PC-9 (cell line): ENCODE measurements around the gene PPM1A. TPM values are rescaled to one million over a fixed set of nuclear protein-coding genes. Genes with fewer than 3 reads are reported as not detected.
A peak's percentile ranks its signal among the peaks of the same experiment; 100 is the strongest.

Experiments
- BruUV-seq: library from RNA; stranded (reverse); fragments of 400-500 nt; replicated peaks from 2 replicates; lab custom pipeline; 2021; lab: Mats Ljungman, UMichigan
- CTCF ChIA-PET: fragments of 300-600 bp; sonication (Branson Sonifier 250); formaldehyde crosslinking; loops from one replicate; lab custom pipeline; 2022; ENCODE audit warnings: antibody characterized with exemption; lab: Charles Lee
- POLR2A ChIA-PET: fragments of 300-600 bp; sonication (Branson Sonifier 250); formaldehyde crosslinking; loops from one replicate; lab custom pipeline; 2022; ENCODE audit warnings: antibody characterized with exemption; ENCODE audit not compliant: unreplicated experiment; lab: Charles Lee
- DNase-seq, 2 experiments: peaks; one replicate each; pipeline versions ENCODE4 v3.0.0 to v3.0.0-alpha.2; 2015 to 2022; ENCODE audit warnings: mixed read lengths in 1 of 2
- H2AFZ ChIP-seq: fragments of 200-600 bp; sonication (generic); 2 replicates; pipeline ENCODE4 v1.8.1; 2017; ENCODE audit warnings: antibody characterized with exemption
- H3F3A ChIP-seq: fragments of 200-600 bp; sonication (generic); 2 replicates; pipeline ENCODE4 v1.8.1; 2017; ENCODE audit warnings: antibody characterized with exemption, mild to moderate bottlenecking, low read depth; ENCODE audit not compliant: insufficient read depth
- H3K27ac ChIP-seq: fragments of 200-600 bp; sonication (generic); 2 replicates; pipeline ENCODE4 v1.6.1; 2016; ENCODE audit warnings: mixed run types
- H3K27me3 ChIP-seq: fragments of 200-600 bp; sonication (generic); 2 replicates; pipeline ENCODE4 v1.6.1; 2016; ENCODE audit warnings: low read depth, mixed run types; ENCODE audit not compliant: insufficient read depth
- H3K36me3 ChIP-seq: fragments of 200-600 bp; sonication (generic); 2 replicates; pipeline ENCODE4 v1.6.1; 2016; ENCODE audit warnings: low read depth, mixed run types
- H3K4me1 ChIP-seq: fragments of 200-600 bp; sonication (generic); replicated peaks from 2 replicates; pipeline ENCODE4 v1.6.1; 2016; ENCODE audit warnings: mixed run types; ENCODE audit not compliant: insufficient read depth
- H3K4me2 ChIP-seq: fragments of 200-600 bp; sonication (generic); 2 replicates; pipeline ENCODE4 v1.6.1; 2017; ENCODE audit warnings: mixed run types
- H3K4me3 ChIP-seq: fragments of 200-600 bp; sonication (generic); 2 replicates; pipeline ENCODE4 v1.6.1; 2016; ENCODE audit warnings: mixed run types
- H3K79me2 ChIP-seq: fragments of 200-600 bp; sonication (generic); 2 replicates; pipeline ENCODE4 v1.6.1; 2017; ENCODE audit warnings: low read depth, mixed run types
- H3K9me2 ChIP-seq: fragments of 200-600 bp; sonication (generic); 2 replicates; pipeline ENCODE4 v1.8.1; 2017; ENCODE audit warnings: mild to moderate bottlenecking; ENCODE audit not compliant: insufficient read depth
- H3K9me3 ChIP-seq: fragments of 200-600 bp; sonication (generic); 2 replicates; pipeline ENCODE4 v1.8.1; 2016; ENCODE audit warnings: low read depth; ENCODE audit not compliant: insufficient read depth
- H4K20me1 ChIP-seq: fragments of 200-600 bp; sonication (generic); 2 replicates; pipeline ENCODE4 v1.8.1; 2017; ENCODE audit not compliant: insufficient read depth
- EZH2 ChIP-seq: fragments of 200-600 bp; sonication (generic); IDR thresholded peaks from 2 replicates; pipeline ENCODE4 v1.8.0; 2017; ENCODE audit warnings: antibody characterized with exemption, low read depth
- intact Hi-C: fragments of 100-400 bp; cut with micrococcal nuclease; formaldehyde crosslinking; loops from one replicate; pipeline ENCODE4 v1.10.0; 2022; ENCODE audit not compliant: unreplicated experiment
- total RNA-seq: library from RNA; stranded (reverse); gene quantifications from 2 replicates; pipeline ENCODE4 v1.2.3, GENCODE V29; 2021
- TF ChIP-seq, protein P1 (sequence below): fragments of 200-600 bp; sonication (generic); conservative IDR thresholded peaks from 2 replicates; pipeline ENCODE4 v1.6.1; 2017; ENCODE audit warnings: mixed run types, antibody characterized with exemption, mild to moderate bottlenecking, moderate library complexity

The PPM1A gene
- total RNA-seq, 1 experiment from 2014 or later = 60.9 TPM

DNA sequence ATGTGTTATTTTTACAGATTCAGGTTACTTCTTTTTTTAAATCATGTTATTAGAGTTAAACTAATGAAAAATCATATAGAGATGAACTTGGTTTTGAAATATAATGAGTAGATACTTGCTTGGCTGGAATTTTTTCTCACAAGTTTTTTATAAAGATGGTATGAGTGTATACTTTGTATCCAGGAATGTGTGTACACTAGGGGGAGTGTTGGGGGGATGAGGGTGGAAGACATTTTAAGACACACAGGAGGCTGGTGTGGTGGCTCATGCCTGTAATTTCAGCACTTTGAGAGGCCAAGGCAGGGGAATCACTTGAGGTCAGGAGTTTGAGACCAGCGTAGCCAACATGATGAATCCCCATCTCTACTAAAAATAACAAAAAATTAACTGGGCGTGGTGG is 23.2 kb downstream of the PPM1A start:
- H3K79me2 ChIP-seq = peaks cover 92% of the 10 kb centered on the region
- DNase-seq = no peak
- TF ChIP-seq, protein P1, sequence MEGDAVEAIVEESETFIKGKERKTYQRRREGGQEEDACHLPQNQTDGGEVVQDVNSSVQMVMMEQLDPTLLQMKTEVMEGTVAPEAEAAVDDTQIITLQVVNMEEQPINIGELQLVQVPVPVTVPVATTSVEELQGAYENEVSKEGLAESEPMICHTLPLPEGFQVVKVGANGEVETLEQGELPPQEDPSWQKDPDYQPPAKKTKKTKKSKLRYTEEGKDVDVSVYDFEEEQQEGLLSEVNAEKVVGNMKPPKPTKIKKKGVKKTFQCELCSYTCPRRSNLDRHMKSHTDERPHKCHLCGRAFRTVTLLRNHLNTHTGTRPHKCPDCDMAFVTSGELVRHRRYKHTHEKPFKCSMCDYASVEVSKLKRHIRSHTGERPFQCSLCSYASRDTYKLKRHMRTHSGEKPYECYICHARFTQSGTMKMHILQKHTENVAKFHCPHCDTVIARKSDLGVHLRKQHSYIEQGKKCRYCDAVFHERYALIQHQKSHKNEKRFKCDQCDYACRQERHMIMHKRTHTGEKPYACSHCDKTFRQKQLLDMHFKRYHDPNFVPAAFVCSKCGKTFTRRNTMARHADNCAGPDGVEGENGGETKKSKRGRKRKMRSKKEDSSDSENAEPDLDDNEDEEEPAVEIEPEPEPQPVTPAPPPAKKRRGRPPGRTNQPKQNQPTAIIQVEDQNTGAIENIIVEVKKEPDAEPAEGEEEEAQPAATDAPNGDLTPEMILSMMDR = no peak
- no peak for TF ChIP-seq EZH2
- no peak overlapping the region for H3K4me2 ChIP-seq
- no peaks in the 10 kb centered on the region for H3K27me3 ChIP-seq
- no peaks in the 10 kb centered on the region for H3K36me3 ChIP-seq
- H3K27ac ChIP-seq = no peak overlapping the region
- POLR2A ChIA-PET = no interaction called here
- no peaks in the 10 kb centered on the region for H3F3A ChIP-seq
- intact Hi-C loops = no loop called here
- H2AFZ ChIP-seq = no peak overlapping the region
- no peaks in the 10 kb centered on the region for H3K9me2 ChIP-seq
- no peak overlapping the region for H3K4me3 ChIP-seq
- peaks cover 30% of the 10 kb centered on the region for H4K20me1 ChIP-seq
- H3K4me1 ChIP-seq = peaks cover 12% of the 10 kb centered on the region; the same call in 1 of the 2 replicates
- H3K9me3 ChIP-seq = no peaks in the 10 kb centered on the region
- CTCF ChIA-PET = no interaction called here
- no TSS peak for BruUV-seq

DNA sequence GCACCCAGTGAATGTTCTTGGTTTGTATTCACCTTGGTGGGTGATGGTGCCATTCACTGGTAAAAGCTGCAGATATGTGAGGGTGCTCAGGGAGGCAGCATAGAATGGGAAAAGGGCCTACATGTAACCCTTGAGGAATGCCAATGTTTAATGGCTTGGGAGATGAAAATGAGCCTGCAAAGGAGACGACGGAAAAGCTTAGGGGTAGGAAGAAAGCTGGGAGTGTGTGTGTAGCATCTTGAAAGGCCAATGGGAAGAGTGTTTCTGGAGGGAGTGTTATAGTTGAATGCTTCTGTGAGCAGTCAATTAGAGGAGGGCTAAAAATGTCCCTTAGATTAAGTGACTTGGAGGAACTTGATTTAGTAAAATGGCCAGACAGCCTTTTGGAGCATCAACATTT is 24.9 kb downstream of the PPM1A start:
- POLR2A ChIA-PET = no interaction called here
- H3K4me2 ChIP-seq = no peak overlapping the region
- intact Hi-C loops = no loop called here
- no peaks in the 10 kb centered on the region for H3F3A ChIP-seq
- DNase-seq = no peak
- H3K4me3 ChIP-seq = no peak overlapping the region
- peaks cover 12% of the 10 kb centered on the region; the same call in 1 of the 2 replicates for H3K4me1 ChIP-seq
- H3K79me2 ChIP-seq = peaks cover 89% of the 10 kb centered on the region
- H3K27me3 ChIP-seq = no peaks in the 10 kb centered on the region
- no peak overlapping the region for H3K27ac ChIP-seq
- H3K9me3 ChIP-seq = no peaks in the 10 kb centered on the region
- peaks cover 32% of the 10 kb centered on the region for H4K20me1 ChIP-seq
- no peaks in the 10 kb centered on the region for H3K9me2 ChIP-seq
- TF ChIP-seq, protein P1 = no peak
- TF ChIP-seq EZH2 = no peak
- no peak overlapping the region for H2AFZ ChIP-seq
- CTCF ChIA-PET = no interaction called here
- TSS peak; percentile 6 for BruUV-seq
- no peaks in the 10 kb centered on the region for H3K36me3 ChIP-seq

DNA sequence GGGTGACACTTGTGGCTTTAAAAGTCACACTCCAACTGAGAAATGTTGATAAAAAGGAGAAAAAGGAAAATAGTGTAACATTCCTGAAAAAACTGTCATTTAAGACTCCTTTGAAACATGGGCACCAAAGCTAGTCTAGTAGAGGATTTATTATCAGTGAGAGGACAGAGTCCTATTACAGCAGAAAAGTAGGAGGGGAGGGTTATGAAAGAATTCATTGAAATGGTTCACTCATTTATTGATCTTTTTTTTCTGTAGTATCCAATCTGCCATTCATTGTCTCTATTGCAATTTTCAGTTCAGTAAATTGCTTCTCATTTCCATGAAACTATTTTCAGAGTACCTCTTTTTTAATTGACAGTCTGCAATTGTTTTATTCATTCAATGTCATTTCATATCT is 25.4 kb downstream of the PPM1A start:
- Histone ChIP-seq H3K9me3 (no peaks in the 10 kb centered on the region), H3K27ac (no peak overlapping the region), H4K20me1 (peaks cover 32% of the 10 kb centered on the region), H3K36me3 (no peaks in the 10 kb centered on the region), H2AFZ (no peak overlapping the region), H3K79me2 (peaks cover 89% of the 10 kb centered on the region), H3K9me2 (no peaks in the 10 kb centered on the region), H3K4me2 (no peak overlapping the region), H3F3A (no peaks in the 10 kb centered on the region), H3K4me3 (no peak overlapping the region), H3K27me3 (no peaks in the 10 kb centered on the region), H3K4me1 (peaks cover 12% of the 10 kb centered on the region; the same call in 1 of the 2 replicates)
- BruUV-seq = no TSS peak
- POLR2A ChIA-PET = no interaction called here
- CTCF ChIA-PET = no interaction called here
- TF ChIP-seq, protein P1 = no peak
- TF ChIP-seq EZH2 = no peak
- DNase-seq = no peak
- intact Hi-C loops = no loop called here
